ENCODE data around the gene SPATA24. TPM values are rescaled to one million over a fixed set of nuclear protein-coding genes. Genes with fewer than 3 reads are reported as not detected.
"Not testable (repeated sequence)": the region's sequence is repeated elsewhere in the genome, so short reads cannot be mapped to it uniquely, and the experiment has no call there.

The SPATA24 gene
- total RNA-seq, 1 donor from 2014 or later: 4.6 TPM

GRCh38 chr5:139410993-139411828, 7.3 kb upstream of the SPATA24 start:
- no peak for DNase-seq (ENCODE audit: extremely low spot score, unreplicated experiment)
- TF ChIP-seq, protein P1, sequence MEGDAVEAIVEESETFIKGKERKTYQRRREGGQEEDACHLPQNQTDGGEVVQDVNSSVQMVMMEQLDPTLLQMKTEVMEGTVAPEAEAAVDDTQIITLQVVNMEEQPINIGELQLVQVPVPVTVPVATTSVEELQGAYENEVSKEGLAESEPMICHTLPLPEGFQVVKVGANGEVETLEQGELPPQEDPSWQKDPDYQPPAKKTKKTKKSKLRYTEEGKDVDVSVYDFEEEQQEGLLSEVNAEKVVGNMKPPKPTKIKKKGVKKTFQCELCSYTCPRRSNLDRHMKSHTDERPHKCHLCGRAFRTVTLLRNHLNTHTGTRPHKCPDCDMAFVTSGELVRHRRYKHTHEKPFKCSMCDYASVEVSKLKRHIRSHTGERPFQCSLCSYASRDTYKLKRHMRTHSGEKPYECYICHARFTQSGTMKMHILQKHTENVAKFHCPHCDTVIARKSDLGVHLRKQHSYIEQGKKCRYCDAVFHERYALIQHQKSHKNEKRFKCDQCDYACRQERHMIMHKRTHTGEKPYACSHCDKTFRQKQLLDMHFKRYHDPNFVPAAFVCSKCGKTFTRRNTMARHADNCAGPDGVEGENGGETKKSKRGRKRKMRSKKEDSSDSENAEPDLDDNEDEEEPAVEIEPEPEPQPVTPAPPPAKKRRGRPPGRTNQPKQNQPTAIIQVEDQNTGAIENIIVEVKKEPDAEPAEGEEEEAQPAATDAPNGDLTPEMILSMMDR (IDR thresholded peaks at IDR 0.05): no peak
- Mint-ChIP-seq H3K9me3 (ENCODE audit: unreplicated experiment) (no peaks in the 10 kb centered on the region), H3K27me3 (ENCODE audit: unreplicated experiment) (no peaks in the 10 kb centered on the region), H3K27ac (ENCODE audit: unreplicated experiment) (no peak overlapping the region), H3K4me3 (ENCODE audit: unreplicated experiment) (no peak overlapping the region), H3K4me1 (ENCODE audit: unreplicated experiment) (no peaks in the 10 kb centered on the region), H3K36me3 (ENCODE audit: unreplicated experiment) (peaks cover 15% of the 10 kb centered on the region)

DNA sequence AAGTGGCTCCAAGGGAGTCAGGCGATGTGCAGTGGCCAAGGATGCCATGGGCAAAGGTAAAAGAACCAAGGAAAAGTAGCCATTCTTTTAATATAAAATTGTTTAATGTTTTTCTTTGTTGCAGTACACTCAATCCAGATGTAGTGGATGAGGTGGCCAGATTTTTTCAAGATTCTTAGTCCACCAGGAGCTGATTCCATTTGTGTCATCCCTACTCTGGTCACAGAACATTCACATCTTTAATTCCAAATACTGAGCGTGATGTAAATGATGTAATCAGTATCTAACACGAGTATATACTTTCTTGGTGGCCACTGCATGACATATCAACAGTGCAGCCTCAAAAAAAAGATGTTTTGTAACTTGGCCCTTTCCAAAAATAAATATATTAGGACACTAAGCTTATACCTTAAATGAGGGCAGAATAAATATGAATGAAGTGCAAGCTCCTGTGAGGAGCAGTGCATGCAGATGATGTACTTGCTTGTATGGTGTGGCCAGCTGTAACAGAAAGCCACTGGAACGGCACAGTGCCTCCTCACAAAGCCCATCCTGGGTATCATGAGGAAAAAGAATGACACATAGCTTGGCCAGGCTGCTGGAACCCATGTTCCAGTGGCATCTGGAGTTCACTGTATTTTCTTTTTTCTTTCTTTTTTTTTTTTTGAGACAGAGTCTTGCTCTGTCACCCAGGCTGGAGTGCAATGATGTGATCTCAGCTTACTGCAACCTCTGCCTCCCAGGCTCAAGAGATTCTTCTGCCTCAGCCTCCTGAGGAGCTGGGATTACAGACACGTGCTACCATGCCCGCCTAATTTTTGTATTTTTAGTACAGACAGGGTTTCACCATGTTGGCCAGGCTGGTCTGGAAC, 6.5 kb upstream of the SPATA24 start:
- no peaks in the 10 kb centered on the region for H3K27me3 Mint-ChIP-seq (ENCODE audit: unreplicated experiment)
- H3K4me3 Mint-ChIP-seq (ENCODE audit: unreplicated experiment): no peak overlapping the region

GRCh38 chr5:139409116-139409515, 5.2 kb upstream of the SPATA24 start:
- H3K4me1 Mint-ChIP-seq (ENCODE audit: unreplicated experiment): peaks cover 18% of the 10 kb centered on the region
- not testable (repeated sequence) for H3K27me3 Mint-ChIP-seq (ENCODE audit: unreplicated experiment); H3K4me3 Mint-ChIP-seq (ENCODE audit: unreplicated experiment); H3K27ac Mint-ChIP-seq (ENCODE audit: unreplicated experiment); DNase-seq (ENCODE audit: extremely low spot score, unreplicated experiment); H3K9me3 Mint-ChIP-seq (ENCODE audit: unreplicated experiment)
- H3K36me3 Mint-ChIP-seq (ENCODE audit: unreplicated experiment): peaks cover 11% of the 10 kb centered on the region

More for the DNA sequence above, 6.5 kb upstream of the SPATA24 start:
- no peak for DNase-seq (ENCODE audit: extremely low spot score, unreplicated experiment)
- peaks cover 12% of the 10 kb centered on the region for H3K36me3 Mint-ChIP-seq (ENCODE audit: unreplicated experiment)
- no peak overlapping the region for H3K27ac Mint-ChIP-seq (ENCODE audit: unreplicated experiment)
- TF ChIP-seq, protein P1 (IDR thresholded peaks at IDR 0.05): no peak
- no peaks in the 10 kb centered on the region for H3K9me3 Mint-ChIP-seq (ENCODE audit: unreplicated experiment)
- H3K4me1 Mint-ChIP-seq (ENCODE audit: unreplicated experiment): peaks cover 7% of the 10 kb centered on the region

DNA sequence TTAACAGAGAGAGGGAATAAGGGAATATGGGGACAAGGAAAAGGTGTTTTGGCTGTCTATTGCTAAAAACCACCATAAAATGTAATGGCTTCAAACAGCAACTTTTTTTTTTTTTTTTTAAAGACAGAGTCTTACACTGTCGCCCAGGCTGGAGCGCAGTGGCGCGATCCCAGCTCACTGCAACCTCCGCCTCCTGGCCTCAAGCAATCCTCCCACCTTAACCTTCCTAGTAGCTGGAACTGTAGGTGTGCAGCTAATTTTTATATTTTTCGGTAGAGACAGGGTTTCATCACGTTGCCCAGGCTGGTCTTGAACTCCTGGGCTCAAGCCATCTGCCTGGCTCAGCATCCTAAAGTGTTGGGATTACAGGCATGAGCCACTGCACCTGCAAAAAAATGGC, 4.3 kb upstream of the SPATA24 start:
- peaks cover 4% of the 10 kb centered on the region for H3K36me3 Mint-ChIP-seq (ENCODE audit: unreplicated experiment)
- H3K27ac Mint-ChIP-seq (ENCODE audit: unreplicated experiment): no peak overlapping the region
- no peak for DNase-seq (ENCODE audit: extremely low spot score, unreplicated experiment)
- H3K4me3 Mint-ChIP-seq (ENCODE audit: unreplicated experiment): no peak overlapping the region
- peaks cover 23% of the 10 kb centered on the region for H3K4me1 Mint-ChIP-seq (ENCODE audit: unreplicated experiment)
- no peaks in the 10 kb centered on the region for H3K9me3 Mint-ChIP-seq (ENCODE audit: unreplicated experiment)
- no peaks in the 10 kb centered on the region for H3K27me3 Mint-ChIP-seq (ENCODE audit: unreplicated experiment)
- TF ChIP-seq, protein P1 (IDR thresholded peaks at IDR 0.05): no peak

- no peak overlapping the region for H3K4me3 Mint-ChIP-seq (ENCODE audit: unreplicated experiment)
- no peak for DNase-seq (ENCODE audit: extremely low spot score, unreplicated experiment)
- H3K27me3 Mint-ChIP-seq (ENCODE audit: unreplicated experiment): no peaks in the 10 kb centered on the region
- peaks cover 3% of the 10 kb centered on the region for H3K36me3 Mint-ChIP-seq (ENCODE audit: unreplicated experiment)
- TF ChIP-seq, protein P1 (IDR thresholded peaks at IDR 0.05): no peak
- H3K27ac Mint-ChIP-seq (ENCODE audit: unreplicated experiment): no peak overlapping the region
- H3K4me1 Mint-ChIP-seq (ENCODE audit: unreplicated experiment): peaks cover 29% of the 10 kb centered on the region
- H3K9me3 Mint-ChIP-seq (ENCODE audit: unreplicated experiment): no peaks in the 10 kb centered on the region
Observed at GRCh38 chr5:139407517-139407916, 3.6 kb upstream of the SPATA24 start.

All from osteocyte (in vitro differentiated cells).